NB4 (cell line): ENCODE measurements around the gene TPTE2.
"Not testable (repeated sequence)": the region's sequence is repeated elsewhere in the genome, so short reads cannot be mapped to it uniquely, and the experiment has no call there.

Experiments used
- DNase-seq: peaks from one replicate; pipeline ENCODE4 v3.0.0; 2010; ENCODE audit warnings: low read depth
- H3K4me3 ChIP-seq: one replicate; pipeline ENCODE4 v1.5.1; 2011; ENCODE audit warnings: mild to moderate bottlenecking, low read depth, low read length, moderate library complexity
- MYC ChIP-seq: IDR thresholded peaks from 2 replicates; pipeline ENCODE4 v1.6.1; 2011; ENCODE audit warnings: low read depth, low read length
- POLR2A ChIP-seq: IDR thresholded peaks from 2 replicates; pipeline ENCODE4 v1.6.1; 2011; ENCODE audit warnings: mild to moderate bottlenecking; ENCODE audit not compliant: insufficient read length; ENCODE audit errors: extremely low read depth
- TF ChIP-seq, protein P1 (sequence below): IDR thresholded peaks from 2 replicates; pipeline ENCODE4 v1.6.1; 2011; ENCODE audit warnings: low read depth, low read length
- TF ChIP-seq, protein P2 (sequence below): IDR thresholded peaks from one replicate; pipeline ENCODE4 v1.5.1; 2012; ENCODE audit warnings: low read depth, low read length

TPTE2 gene

DNA sequence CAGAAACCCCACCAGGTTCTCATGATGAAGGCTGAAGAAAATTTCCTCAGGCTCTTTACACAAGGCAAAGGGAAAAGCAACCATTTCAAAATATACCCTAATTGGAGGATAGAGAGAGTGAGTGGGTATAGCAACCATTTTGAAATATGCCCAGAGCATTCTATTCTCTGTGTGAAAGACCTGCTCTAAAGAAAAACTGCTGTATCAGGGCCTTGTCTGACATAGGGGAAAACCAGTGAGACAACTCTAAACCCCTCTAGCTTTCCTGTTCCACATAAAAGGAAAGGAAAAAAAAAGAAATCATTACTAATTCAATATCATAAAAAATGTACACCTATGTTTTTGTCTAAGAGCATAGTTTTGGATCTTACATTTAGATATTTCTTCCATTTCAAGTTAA is 42.3 kb downstream of the TPTE2 start:
- H3K4me3 ChIP-seq, result no peak overlapping the region
- no peak for DNase-seq

DNA sequence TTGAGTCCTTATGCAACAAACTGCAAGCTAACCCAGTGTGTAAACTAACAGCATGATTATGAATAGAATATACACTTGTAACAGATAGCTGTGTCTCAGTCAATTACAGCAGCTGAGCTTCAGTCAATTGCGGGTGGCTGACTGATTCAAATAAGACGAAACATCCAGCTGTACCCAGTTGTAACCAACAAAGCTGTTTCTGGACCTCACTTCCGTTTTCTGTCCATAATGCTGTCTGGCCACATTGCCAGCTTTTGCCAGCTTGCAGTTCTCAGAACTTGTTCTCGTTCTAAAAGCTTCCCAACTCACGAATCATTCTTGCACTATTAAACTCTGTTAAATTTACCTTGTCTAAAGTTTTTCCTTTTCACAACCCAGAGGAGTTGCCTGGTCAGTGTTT is 53.7 kb downstream of the TPTE2 start:
- H3K4me3 ChIP-seq, result not testable (repeated sequence)
- peak; percentile 11 for DNase-seq

More for the DNA sequence above, 42.3 kb downstream of the TPTE2 start:
- TF ChIP-seq, protein P1, sequence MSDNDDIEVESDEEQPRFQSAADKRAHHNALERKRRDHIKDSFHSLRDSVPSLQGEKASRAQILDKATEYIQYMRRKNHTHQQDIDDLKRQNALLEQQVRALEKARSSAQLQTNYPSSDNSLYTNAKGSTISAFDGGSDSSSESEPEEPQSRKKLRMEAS, result no peak
- TF ChIP-seq MYC (no peak), POLR2A (no peak)
- TF ChIP-seq, protein P2, sequence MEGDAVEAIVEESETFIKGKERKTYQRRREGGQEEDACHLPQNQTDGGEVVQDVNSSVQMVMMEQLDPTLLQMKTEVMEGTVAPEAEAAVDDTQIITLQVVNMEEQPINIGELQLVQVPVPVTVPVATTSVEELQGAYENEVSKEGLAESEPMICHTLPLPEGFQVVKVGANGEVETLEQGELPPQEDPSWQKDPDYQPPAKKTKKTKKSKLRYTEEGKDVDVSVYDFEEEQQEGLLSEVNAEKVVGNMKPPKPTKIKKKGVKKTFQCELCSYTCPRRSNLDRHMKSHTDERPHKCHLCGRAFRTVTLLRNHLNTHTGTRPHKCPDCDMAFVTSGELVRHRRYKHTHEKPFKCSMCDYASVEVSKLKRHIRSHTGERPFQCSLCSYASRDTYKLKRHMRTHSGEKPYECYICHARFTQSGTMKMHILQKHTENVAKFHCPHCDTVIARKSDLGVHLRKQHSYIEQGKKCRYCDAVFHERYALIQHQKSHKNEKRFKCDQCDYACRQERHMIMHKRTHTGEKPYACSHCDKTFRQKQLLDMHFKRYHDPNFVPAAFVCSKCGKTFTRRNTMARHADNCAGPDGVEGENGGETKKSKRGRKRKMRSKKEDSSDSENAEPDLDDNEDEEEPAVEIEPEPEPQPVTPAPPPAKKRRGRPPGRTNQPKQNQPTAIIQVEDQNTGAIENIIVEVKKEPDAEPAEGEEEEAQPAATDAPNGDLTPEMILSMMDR, result no peak

DNA sequence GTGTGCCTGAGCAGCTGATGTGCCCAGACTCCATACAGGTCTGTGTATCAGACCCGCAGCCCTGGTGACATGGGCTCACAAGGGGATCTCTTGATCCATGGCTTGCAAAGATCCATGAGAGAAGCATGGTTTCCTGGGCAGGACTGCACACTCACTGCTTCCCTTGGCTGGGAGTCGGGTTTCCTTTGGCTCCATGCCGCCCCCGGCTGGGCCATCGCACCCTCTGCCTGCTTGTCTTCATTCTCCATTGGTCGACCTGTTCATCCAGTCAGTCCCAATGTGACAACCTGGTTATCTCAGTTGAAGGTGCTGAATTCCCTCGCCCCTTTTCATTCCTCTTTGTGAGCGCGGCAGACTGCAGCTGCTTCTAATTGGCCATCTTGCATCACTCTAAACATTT is 101.2 kb downstream of the TPTE2 start:
- DNase-seq, result not testable (repeated sequence)

DNA sequence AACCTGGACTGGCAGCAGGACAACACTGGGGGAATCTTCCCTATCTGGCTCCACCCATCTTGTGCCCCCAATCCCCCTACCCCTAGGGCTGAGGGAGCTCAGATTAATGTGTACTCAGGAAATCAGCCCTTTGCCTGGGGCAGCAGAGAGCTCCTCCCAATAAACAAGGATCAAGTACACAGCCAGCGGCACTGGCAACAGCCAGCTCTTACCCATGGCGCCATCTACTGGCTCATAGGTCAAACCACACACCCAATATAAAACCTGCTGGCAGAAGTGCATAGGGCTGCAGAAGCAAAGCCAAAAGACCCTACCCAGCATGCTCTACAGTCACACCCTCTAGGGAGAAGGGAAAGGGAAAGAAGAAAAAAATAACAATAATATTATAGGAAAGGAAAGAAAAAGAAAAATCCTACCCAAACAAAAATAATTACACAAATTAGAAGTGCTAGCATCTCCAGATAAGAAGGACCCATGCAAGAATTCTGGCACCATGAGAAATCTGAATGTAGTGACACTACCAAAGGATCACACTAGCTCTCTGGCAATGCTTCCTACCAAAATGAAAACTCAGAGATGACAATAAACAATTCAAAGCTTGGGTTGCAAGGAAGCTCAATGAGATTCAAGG is 122.2 kb downstream of the TPTE2 start:
- H3K4me3 ChIP-seq, result not testable (repeated sequence)
- peak; percentile 60 for DNase-seq

More for the DNA sequence above, 101.2 kb downstream of the TPTE2 start:
- H3K4me3 ChIP-seq, result not testable (repeated sequence)

DNA sequence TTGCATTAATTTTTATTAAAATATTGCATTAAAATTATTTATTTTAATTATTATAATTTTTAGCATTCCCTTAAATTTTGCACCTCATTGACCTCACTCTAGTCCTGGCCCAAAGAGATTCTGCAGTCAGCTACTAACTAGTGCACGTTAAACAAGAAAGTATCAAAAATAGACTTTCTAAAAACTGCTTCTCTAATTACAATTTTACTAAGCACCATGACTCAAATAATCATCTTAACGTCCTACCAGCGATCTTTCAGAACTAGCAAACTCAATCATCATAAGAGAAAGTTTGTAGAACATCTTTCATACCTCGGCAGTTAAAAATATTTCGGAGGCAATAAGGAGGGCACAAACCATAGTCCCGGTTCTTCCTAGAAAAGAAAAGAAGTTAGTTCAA is 123.6 kb downstream of the TPTE2 start:
- not testable (repeated sequence) for DNase-seq, H3K4me3 ChIP-seq

DNA sequence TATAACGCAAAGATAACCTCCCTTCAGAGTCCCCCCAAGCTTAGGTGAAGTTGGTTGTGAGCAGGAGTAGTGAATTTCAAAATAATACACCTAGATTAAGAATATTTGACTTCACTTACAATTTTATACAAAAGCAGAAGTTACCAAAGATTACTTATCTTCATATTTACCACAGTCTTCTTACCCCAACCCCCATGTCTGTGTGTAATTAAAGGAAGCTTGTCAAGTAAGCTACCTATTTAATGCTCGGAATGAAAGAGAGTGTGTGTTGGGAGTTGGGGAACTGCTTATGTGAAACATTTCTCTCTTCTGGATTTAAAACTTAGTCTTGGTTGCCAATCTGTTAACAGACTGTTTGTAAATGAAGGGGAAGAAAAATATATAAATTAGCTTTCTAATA is 139.1 kb downstream of the TPTE2 start:
- not testable (repeated sequence) for DNase-seq, H3K4me3 ChIP-seq

DNA sequence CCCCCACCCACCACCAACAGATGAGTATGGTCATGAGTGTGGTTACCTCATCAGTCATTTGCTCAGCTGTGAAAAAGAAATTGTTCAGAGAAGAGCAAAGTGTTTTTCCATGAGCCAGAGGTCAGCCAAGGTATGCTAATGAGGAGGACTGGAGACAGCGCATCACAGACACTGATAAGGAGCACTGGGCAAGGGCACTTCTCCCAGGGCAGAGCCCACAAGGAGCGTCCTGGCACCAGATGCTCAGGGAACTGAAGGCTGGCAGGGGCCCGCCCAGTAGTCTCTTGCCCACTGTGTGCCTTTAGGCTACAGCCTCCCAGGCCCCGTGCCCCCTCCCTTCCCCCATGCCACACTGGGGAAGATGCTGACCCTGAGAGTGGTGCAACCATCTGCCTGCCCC is 148.8 kb downstream of the TPTE2 start:
- H3K4me3 ChIP-seq, DNase-seq: not testable (repeated sequence)

DNA sequence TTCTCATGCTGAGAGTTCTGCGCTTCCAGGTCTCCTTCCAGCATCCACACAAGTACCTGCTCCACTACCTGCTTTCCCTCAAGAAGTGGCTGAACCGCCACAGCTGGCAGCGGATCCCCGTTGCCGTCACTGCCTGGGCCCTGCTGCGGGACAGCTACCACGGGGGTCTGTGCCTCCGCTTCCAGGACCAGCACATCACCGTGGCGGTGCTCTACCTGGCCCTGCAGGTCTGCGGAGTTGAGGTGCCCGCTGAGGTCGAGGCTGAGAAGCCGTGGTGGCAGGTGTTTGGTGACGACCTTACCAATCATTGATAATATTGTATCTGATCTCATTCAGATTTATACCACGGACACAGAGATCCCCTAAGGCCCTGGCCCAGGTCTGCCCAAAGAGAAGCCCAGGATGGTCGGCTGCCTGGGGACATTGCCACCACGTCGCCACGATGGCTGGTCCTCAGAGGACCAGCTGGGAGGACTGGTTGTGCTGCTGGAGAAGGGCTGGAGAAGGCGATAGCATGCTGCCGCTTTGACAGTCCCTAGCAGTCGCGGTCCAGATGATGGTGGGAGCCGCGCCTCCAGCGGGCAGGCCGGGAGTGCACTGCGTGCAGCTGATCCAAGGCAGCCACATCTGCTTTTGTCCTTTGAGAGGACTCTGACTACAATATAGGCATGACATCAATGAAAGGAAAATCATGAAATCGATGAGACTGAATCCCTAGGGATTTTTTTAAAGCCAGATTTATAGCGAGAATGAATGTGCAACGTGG is 178.4 kb downstream of the TPTE2 start:
- H3K4me3 ChIP-seq, DNase-seq: not testable (repeated sequence)

DNA sequence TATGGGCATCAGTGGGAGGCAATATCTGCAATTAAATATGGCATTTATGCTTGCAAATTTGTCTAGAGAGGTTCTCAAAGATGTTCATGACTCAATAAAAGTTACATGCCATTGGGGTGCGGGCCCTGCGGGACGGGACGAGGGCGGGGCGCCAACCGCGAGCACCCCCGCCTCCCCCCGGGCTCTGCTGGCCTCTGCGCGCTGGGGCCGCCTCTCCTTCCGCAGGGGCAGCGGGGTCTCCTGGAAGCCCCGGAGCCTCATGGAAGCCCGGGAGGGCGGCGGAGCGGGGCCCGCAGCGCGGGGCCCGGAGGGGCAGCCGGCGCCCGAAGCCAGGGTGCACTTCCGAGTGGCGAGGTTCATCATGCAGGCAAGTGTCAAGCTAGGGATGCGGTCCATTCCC is 179.2 kb downstream of the TPTE2 start:
- H3K4me3 ChIP-seq, result no peak overlapping the region
- TF ChIP-seq, protein P2, result no peak
- TF ChIP-seq POLR2A, result no peak
- TF ChIP-seq, protein P1, result no peak
- no peak for TF ChIP-seq MYC
- DNase-seq, result no peak
